Measurements from ENCODE around the gene VIM. TPM values are rescaled to one million over a fixed set of nuclear protein-coding genes. Genes with fewer than 3 reads are reported as not detected.

The VIM gene
- total and polyA plus RNA-seq, 2 experiments from 2014 or later = 131 to 228 TPM

DNA sequence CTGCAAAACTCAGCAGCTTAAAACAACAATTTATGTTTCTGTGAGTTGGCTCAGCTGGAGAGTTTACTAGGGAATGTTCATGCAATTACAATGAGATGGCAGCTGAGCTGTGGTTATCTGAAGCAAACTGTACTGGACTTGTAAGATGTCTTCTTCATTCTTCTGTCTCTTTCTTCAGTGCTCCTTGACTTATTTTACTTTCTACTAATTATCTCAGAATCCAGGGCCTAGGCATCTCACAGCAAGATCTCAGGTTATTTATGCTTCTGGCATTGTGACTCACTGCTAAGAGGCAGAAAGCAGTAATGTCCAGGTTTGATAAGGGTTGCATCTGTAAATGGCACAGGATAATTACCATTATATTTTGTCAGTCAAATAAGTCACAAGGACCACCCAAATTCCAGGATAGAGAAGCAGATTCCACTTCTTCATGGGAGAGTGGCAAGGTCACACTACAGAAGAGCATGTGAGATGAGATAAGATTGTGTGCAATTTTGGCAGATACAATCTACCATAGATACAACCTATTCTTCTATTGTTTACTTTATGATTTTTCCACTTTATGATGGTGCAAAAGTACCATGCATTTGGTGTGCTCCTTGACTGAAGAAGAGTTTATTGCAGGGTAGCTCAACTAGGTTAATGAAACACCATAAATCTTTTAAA, 16.8 kb downstream of the VIM start:
- H3K4me3 ChIP-seq = no peak overlapping the region
- H3K27me3 ChIP-seq (ENCODE audit: insufficient read depth) = no peaks in the 10 kb centered on the region
- H2AFZ ChIP-seq = no peak overlapping the region
- H3K27me3 Mint-ChIP-seq (ENCODE audit: insufficient read depth, low read depth, poor library complexity) = peaks cover 4% of the 10 kb centered on the region
- no peaks in the 10 kb centered on the region for H3K4me1 ChIP-seq (ENCODE audit: insufficient read depth)
- TF ChIP-seq, protein P1, sequence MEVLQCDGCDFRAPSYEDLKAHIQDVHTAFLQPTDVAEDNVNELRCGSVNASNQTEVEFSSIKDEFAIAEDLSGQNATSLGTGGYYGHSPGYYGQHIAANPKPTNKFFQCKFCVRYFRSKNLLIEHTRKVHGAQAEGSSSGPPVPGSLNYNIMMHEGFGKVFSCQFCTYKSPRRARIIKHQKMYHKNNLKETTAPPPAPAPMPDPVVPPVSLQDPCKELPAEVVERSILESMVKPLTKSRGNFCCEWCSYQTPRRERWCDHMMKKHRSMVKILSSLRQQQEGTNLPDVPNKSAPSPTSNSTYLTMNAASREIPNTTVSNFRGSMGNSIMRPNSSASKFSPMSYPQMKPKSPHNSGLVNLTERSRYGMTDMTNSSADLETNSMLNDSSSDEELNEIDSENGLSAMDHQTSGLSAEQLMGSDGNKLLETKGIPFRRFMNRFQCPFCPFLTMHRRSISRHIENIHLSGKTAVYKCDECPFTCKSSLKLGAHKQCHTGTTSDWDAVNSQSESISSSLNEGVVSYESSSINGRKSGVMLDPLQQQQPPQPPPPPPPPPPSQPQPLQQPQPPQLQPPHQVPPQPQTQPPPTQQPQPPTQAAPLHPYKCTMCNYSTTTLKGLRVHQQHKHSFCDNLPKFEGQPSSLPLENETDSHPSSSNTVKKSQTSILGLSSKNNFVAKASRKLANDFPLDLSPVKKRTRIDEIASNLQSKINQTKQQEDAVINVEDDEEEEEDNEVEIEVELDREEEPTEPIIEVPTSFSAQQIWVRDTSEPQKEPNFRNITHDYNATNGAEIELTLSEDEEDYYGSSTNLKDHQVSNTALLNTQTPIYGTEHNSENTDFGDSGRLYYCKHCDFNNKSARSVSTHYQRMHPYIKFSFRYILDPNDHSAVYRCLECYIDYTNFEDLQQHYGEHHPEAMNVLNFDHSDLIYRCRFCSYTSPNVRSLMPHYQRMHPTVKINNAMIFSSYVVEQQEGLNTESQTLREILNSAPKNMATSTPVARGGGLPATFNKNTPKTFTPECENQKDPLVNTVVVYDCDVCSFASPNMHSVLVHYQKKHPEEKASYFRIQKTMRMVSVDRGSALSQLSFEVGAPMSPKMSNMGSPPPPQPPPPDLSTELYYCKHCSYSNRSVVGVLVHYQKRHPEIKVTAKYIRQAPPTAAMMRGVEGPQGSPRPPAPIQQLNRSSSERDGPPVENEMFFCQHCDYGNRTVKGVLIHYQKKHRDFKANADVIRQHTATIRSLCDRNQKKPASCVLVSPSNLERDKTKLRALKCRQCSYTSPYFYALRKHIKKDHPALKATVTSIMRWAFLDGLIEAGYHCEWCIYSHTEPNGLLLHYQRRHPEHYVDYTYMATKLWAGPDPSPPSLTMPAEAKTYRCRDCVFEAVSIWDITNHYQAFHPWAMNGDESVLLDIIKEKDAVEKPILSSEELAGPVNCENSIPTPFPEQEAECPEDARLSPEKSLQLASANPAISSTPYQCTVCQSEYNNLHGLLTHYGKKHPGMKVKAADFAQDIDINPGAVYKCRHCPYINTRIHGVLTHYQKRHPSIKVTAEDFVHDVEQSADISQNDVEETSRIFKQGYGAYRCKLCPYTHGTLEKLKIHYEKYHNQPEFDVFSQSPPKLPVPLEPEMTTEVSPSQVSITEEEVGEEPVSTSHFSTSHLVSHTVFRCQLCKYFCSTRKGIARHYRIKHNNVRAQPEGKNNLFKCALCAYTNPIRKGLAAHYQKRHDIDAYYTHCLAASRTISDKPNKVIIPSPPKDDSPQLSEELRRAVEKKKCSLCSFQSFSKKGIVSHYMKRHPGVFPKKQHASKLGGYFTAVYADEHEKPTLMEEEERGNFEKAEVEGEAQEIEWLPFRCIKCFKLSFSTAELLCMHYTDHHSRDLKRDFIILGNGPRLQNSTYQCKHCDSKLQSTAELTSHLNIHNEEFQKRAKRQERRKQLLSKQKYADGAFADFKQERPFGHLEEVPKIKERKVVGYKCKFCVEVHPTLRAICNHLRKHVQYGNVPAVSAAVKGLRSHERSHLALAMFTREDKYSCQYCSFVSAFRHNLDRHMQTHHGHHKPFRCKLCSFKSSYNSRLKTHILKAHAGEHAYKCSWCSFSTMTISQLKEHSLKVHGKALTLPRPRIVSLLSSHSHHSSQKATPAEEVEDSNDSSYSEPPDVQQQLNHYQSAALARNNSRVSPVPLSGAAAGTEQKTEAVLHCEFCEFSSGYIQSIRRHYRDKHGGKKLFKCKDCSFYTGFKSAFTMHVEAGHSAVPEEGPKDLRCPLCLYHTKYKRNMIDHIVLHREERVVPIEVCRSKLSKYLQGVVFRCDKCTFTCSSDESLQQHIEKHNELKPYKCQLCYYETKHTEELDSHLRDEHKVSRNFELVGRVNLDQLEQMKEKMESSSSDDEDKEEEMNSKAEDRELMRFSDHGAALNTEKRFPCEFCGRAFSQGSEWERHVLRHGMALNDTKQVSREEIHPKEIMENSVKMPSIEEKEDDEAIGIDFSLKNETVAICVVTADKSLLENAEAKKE (CRISPR knock-in tag; IDR thresholded peaks at IDR 0.05) = no peak
- TF ChIP-seq CREB1 (CRISPR knock-in tag; IDR thresholded peaks at IDR 0.05; ENCODE audit: low read depth) = no peak
- TF ChIP-seq, protein P2, sequence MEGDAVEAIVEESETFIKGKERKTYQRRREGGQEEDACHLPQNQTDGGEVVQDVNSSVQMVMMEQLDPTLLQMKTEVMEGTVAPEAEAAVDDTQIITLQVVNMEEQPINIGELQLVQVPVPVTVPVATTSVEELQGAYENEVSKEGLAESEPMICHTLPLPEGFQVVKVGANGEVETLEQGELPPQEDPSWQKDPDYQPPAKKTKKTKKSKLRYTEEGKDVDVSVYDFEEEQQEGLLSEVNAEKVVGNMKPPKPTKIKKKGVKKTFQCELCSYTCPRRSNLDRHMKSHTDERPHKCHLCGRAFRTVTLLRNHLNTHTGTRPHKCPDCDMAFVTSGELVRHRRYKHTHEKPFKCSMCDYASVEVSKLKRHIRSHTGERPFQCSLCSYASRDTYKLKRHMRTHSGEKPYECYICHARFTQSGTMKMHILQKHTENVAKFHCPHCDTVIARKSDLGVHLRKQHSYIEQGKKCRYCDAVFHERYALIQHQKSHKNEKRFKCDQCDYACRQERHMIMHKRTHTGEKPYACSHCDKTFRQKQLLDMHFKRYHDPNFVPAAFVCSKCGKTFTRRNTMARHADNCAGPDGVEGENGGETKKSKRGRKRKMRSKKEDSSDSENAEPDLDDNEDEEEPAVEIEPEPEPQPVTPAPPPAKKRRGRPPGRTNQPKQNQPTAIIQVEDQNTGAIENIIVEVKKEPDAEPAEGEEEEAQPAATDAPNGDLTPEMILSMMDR (conservative IDR thresholded peaks at IDR 0.05; ENCODE audit: low read depth in 2 of 2) = no peak
- TF ChIP-seq, protein P3, sequence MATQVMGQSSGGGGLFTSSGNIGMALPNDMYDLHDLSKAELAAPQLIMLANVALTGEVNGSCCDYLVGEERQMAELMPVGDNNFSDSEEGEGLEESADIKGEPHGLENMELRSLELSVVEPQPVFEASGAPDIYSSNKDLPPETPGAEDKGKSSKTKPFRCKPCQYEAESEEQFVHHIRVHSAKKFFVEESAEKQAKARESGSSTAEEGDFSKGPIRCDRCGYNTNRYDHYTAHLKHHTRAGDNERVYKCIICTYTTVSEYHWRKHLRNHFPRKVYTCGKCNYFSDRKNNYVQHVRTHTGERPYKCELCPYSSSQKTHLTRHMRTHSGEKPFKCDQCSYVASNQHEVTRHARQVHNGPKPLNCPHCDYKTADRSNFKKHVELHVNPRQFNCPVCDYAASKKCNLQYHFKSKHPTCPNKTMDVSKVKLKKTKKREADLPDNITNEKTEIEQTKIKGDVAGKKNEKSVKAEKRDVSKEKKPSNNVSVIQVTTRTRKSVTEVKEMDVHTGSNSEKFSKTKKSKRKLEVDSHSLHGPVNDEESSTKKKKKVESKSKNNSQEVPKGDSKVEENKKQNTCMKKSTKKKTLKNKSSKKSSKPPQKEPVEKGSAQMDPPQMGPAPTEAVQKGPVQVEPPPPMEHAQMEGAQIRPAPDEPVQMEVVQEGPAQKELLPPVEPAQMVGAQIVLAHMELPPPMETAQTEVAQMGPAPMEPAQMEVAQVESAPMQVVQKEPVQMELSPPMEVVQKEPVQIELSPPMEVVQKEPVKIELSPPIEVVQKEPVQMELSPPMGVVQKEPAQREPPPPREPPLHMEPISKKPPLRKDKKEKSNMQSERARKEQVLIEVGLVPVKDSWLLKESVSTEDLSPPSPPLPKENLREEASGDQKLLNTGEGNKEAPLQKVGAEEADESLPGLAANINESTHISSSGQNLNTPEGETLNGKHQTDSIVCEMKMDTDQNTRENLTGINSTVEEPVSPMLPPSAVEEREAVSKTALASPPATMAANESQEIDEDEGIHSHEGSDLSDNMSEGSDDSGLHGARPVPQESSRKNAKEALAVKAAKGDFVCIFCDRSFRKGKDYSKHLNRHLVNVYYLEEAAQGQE (IDR thresholded peaks at IDR 0.05; ENCODE audit: unreplicated experiment) = no peak
- no peak for TF ChIP-seq EZH2 (IDR thresholded peaks at IDR 0.05; ENCODE audit: low read depth, unreplicated experiment)
- TF ChIP-seq ZNF331 (CRISPR knock-in tag; IDR thresholded peaks at IDR 0.05; ENCODE audit: low read depth) = no peak
- TF ChIP-seq JUNB (IDR thresholded peaks at IDR 0.05; ENCODE audit: unreplicated experiment) = no peak
- TF ChIP-seq POLR2AphosphoS5 (IDR thresholded peaks at IDR 0.05; ENCODE audit: low read depth) = no peak
- TF ChIP-seq NANOG (IDR thresholded peaks at IDR 0.05; ENCODE audit: borderline replicate concordance) = no peak
- TF ChIP-seq EZH2phosphoT487 (IDR thresholded peaks at IDR 0.05; ENCODE audit: unreplicated experiment) = no peak
- no peaks in the 10 kb centered on the region; the same call in 1 of the 2 replicates for H3K9me2 ChIP-seq (ENCODE audit: insufficient read depth)
- peaks cover 18% of the 10 kb centered on the region; the same call in 2 of the 3 replicates for H3K36me3 Mint-ChIP-seq (ENCODE audit: low read depth)
- H3F3A ChIP-seq (replicated peaks; ENCODE audit: low read depth) = no peaks in the 10 kb centered on the region
- H3K79me2 ChIP-seq (replicated peaks; ENCODE audit: insufficient read depth) = no peaks in the 10 kb centered on the region
- H3K4me2 ChIP-seq = no peak overlapping the region
- H4K20me1 ChIP-seq (replicated peaks; ENCODE audit: insufficient read depth) = no peaks in the 10 kb centered on the region
- H3K4me1 Mint-ChIP-seq = no peaks in the 10 kb centered on the region
- H3K27ac ChIP-seq (ENCODE audit: low read depth) = no peak overlapping the region
- H3K9me3 Mint-ChIP-seq = peaks cover 24% of the 10 kb centered on the region
- 0 out of 2 replicates have a peak, but pooled peaks cover 9% of the 10 kb centered on the region for H3K36me3 ChIP-seq (ENCODE audit: insufficient read depth)
- no peak overlapping the region for H3K27ac Mint-ChIP-seq
- DNase-seq (ENCODE audit: low spot score) (no peak), ATAC-seq (no peak)
- H3K4me3 Mint-ChIP-seq = no peak overlapping the region
